ENCODE data around the gene CYB561. TPM values are rescaled to one million over a fixed set of nuclear protein-coding genes. Genes with fewer than 3 reads are reported as not detected.

The CYB561 gene
- total RNA-seq, 1 experiment from 2014 or later: 20.7 TPM

GRCh38 chr17:63445571-63445953 lies 544 bp downstream of the CYB561 start:
- Histone ChIP-seq H3K79me2 (ENCODE audit: insufficient read depth, low read length) (no peaks in the 10 kb centered on the region), H2BK12ac (ENCODE audit: insufficient read length, low read depth, low read length) (no peak overlapping the region), H2AK5ac (ENCODE audit: insufficient read length, low read length) (no peak overlapping the region), H4K5ac (ENCODE audit: insufficient read length, low read depth, low read length) (no peak overlapping the region), H3K18ac (ENCODE audit: insufficient read length, low read depth, low read length) (peak overlapping the region; percentile 90), H3T11ph (ENCODE audit: low read length) (no peak overlapping the region), H3K14ac (ENCODE audit: insufficient read depth, low read length) (peak overlapping the region; percentile 83; the same call in 1 of the 2 replicates), H3K79me1 (ENCODE audit: insufficient read depth, low read depth, low read length, poor library complexity, severe bottlenecking) (no peaks in the 10 kb centered on the region), H4K91ac (ENCODE audit: insufficient read length, low read depth, low read length) (no peak overlapping the region), H3K4me2 (ENCODE audit: insufficient read depth, insufficient read length, low read length) (peak overlapping the region; percentile 36), H2BK20ac (ENCODE audit: low read depth, low read length, poor library complexity, severe bottlenecking) (no peak overlapping the region), H3K4ac (ENCODE audit: low read depth, low read length) (no peak overlapping the region), H3K23me2 (ENCODE audit: insufficient read length, low read depth, low read length, poor library complexity, severe bottlenecking) (peaks cover 14% of the 10 kb centered on the region), H2BK5ac (ENCODE audit: insufficient read length, low read length) (no peak overlapping the region), H3K23ac (ENCODE audit: insufficient read length, low read depth, low read length) (no peak overlapping the region), H3K56ac (ENCODE audit: insufficient read length, low read depth, low read length) (no peak overlapping the region), H3K9ac (ENCODE audit: extremely low read depth, insufficient read length, low read length) (peak overlapping the region; percentile 20), H4K8ac (replicated peaks; ENCODE audit: insufficient read length, low read depth, low read length) (no peak overlapping the region), H2BK15ac (ENCODE audit: low read depth, low read length) (no peak overlapping the region), H3K27ac (ENCODE audit: insufficient read length, low read depth, low read length) (no peak overlapping the region), H3K9me3 (ENCODE audit: control insufficient read depth, low read depth, low read length) (no peaks in the 10 kb centered on the region), H2BK120ac (ENCODE audit: low read depth, low read length, poor library complexity, severe bottlenecking) (no peak overlapping the region), H4K20me1 (ENCODE audit: control insufficient read depth, insufficient read depth, insufficient read length) (peaks cover 4% of the 10 kb centered on the region), H2AFZ (ENCODE audit: low read length) (no peak overlapping the region), H3K27me3 (ENCODE audit: insufficient read depth, low read length) (no peaks in the 10 kb centered on the region; the same call in 1 of the 2 replicates), H3K4me1 (ENCODE audit: insufficient read depth, low read length) (peaks cover 2% of the 10 kb centered on the region; the same call in 1 of the 2 replicates)
- 0 out of 7 replicates have a peak, but pooled peaks cover 0 to 4% (median 0%) of the 10 kb centered on the region in 3 experiments for H3K36me3 Mint-ChIP-seq (ENCODE audit: insufficient read depth in 1 of 3, low read depth in 3 of 3)
- TF ChIP-seq CTCF (conservative IDR thresholded peaks at IDR 0.05): no peak
- peak overlapping the region; percentile 66 to 77 for H3K4me3 Mint-ChIP-seq
- H3K4me1 Mint-ChIP-seq: peaks cover 27 to 42% of the 10 kb centered on the region in 2 experiments
- H3K27me3 Mint-ChIP-seq (ENCODE audit: low read depth): peaks cover 23% of the 10 kb centered on the region
- H3K9me3 Mint-ChIP-seq: peaks cover 0 to 3% of the 10 kb centered on the region in 2 experiments; a peak in 1 of 5 replicates
- WGBS (ENCODE audit: extremely low coverage, insufficient read length, low lambda C conversion rate): no CpG with 5 or more reads among the region's 24 CpGs
- peak; percentile 83 for DNase-seq
- H3K27ac Mint-ChIP-seq: no peak overlapping the region

Measured in H9 (cell line).